Glutamatergic neuron (in vitro differentiated cells): ENCODE measurements around the gene HLA-DMB. TPM values are rescaled to one million over a fixed set of nuclear protein-coding genes. Genes with fewer than 3 reads are reported as not detected.

Experiments used
- DNase-seq: peaks from one replicate; pipeline ENCODE4 v3.0.0; 2022
- H3K27ac Mint-ChIP-seq: one replicate; pipeline ENCODE4 v1.8.0; 2020; ENCODE audit warnings: mild to moderate bottlenecking, mixed read lengths, inconsistent platforms; ENCODE audit not compliant: unreplicated experiment
- H3K27me3 Mint-ChIP-seq: one replicate; pipeline ENCODE4 v1.8.0; 2020; ENCODE audit warnings: mild to moderate bottlenecking, moderate library complexity, mixed read lengths, inconsistent platforms; ENCODE audit not compliant: unreplicated experiment
- H3K36me3 Mint-ChIP-seq: one replicate; pipeline ENCODE4 v1.8.0; 2020; ENCODE audit warnings: mild to moderate bottlenecking, mixed read lengths, inconsistent platforms; ENCODE audit not compliant: unreplicated experiment
- H3K4me1 Mint-ChIP-seq: one replicate; pipeline ENCODE4 v1.8.0; 2020; ENCODE audit warnings: mild to moderate bottlenecking, low read depth, mixed read lengths, inconsistent platforms; ENCODE audit not compliant: unreplicated experiment
- H3K4me3 Mint-ChIP-seq: one replicate; pipeline ENCODE4 v1.8.0; 2020; ENCODE audit warnings: mild to moderate bottlenecking, mixed read lengths, inconsistent platforms; ENCODE audit not compliant: unreplicated experiment
- H3K9me3 Mint-ChIP-seq: one replicate; pipeline ENCODE4 v1.8.0; 2020; ENCODE audit warnings: mild to moderate bottlenecking, moderate library complexity, mixed read lengths, inconsistent platforms; ENCODE audit not compliant: unreplicated experiment
- CTCF ChIP-seq: fragments of 200-600 bp; sonication (generic); IDR thresholded peaks from one replicate; pipeline ENCODE4 v1.5.0; 2021; ENCODE audit not compliant: partially characterized antibody, unreplicated experiment
- total RNA-seq: library from RNA; stranded (reverse); fragmentation: NEBNext Ultra II Directional; extraction: Animal tissue kit (Norgen Biotek cat#: 25700); gene quantifications from one replicate; pipeline ENCODE4 v1.2.1, GENCODE V29; 2021; ENCODE audit not compliant: unreplicated experiment

Gene HLA-DMB
- total RNA-seq, 1 donor from 2014 or later: not detected

- H3K36me3 Mint-ChIP-seq: no peaks in the 10 kb centered on the region
- H3K4me1 Mint-ChIP-seq: no peaks in the 10 kb centered on the region
- H3K9me3 Mint-ChIP-seq: peaks cover 3% of the 10 kb centered on the region
- TF ChIP-seq CTCF: no peak
- H3K27ac Mint-ChIP-seq: no peak overlapping the region
- no peak for DNase-seq
- H3K4me3 Mint-ChIP-seq: no peak overlapping the region
- H3K27me3 Mint-ChIP-seq: peaks cover 5% of the 10 kb centered on the region
Measured at GRCh38 chr6:32950449-32950848, 9.6 kb upstream of the HLA-DMB start.

GRCh38 chr6:32950010-32950409 lies 9.2 kb upstream of the HLA-DMB start:
- no peaks in the 10 kb centered on the region for H3K36me3 Mint-ChIP-seq
- peaks cover 3% of the 10 kb centered on the region for H3K9me3 Mint-ChIP-seq
- no peak for DNase-seq
- no peak overlapping the region for H3K27ac Mint-ChIP-seq
- TF ChIP-seq CTCF: no peak
- H3K4me1 Mint-ChIP-seq: no peaks in the 10 kb centered on the region
- peaks cover 5% of the 10 kb centered on the region for H3K27me3 Mint-ChIP-seq
- no peak overlapping the region for H3K4me3 Mint-ChIP-seq

GRCh38 chr6:32949113-32949512 lies 8.3 kb upstream of the HLA-DMB start:
- H3K27ac Mint-ChIP-seq: no peak overlapping the region
- no peaks in the 10 kb centered on the region for H3K36me3 Mint-ChIP-seq
- peaks cover 4% of the 10 kb centered on the region for H3K27me3 Mint-ChIP-seq
- no peak for TF ChIP-seq CTCF
- H3K4me1 Mint-ChIP-seq: no peaks in the 10 kb centered on the region
- no peak overlapping the region for H3K4me3 Mint-ChIP-seq
- H3K9me3 Mint-ChIP-seq: peaks cover 4% of the 10 kb centered on the region
- no peak for DNase-seq

- TF ChIP-seq CTCF: no peak
- no peak overlapping the region for H3K27ac Mint-ChIP-seq
Measured at GRCh38 chr6:32947552-32948465, 7.0 kb upstream of the HLA-DMB start.

GRCh38 chr6:32946893-32947292 lies 6.1 kb upstream of the HLA-DMB start:
- Mint-ChIP-seq H3K9me3 (peaks cover 4% of the 10 kb centered on the region), H3K36me3 (no peaks in the 10 kb centered on the region), H3K4me1 (no peaks in the 10 kb centered on the region), H3K27me3 (peaks cover 4% of the 10 kb centered on the region), H3K4me3 (no peak overlapping the region), H3K27ac (no peak overlapping the region)
- TF ChIP-seq CTCF: no peak
- no peak for DNase-seq

More at GRCh38 chr6:32947552-32948465, 7.0 kb upstream of the HLA-DMB start:
- Mint-ChIP-seq H3K27me3 (peaks cover 4% of the 10 kb centered on the region), H3K4me3 (no peak overlapping the region), H3K36me3 (no peaks in the 10 kb centered on the region), H3K4me1 (no peaks in the 10 kb centered on the region), H3K9me3 (peaks cover 4% of the 10 kb centered on the region)
- DNase-seq: peak; percentile 25
